BLaER1 (cell line): ENCODE measurements around the gene SLC6A3.

ENCODE experiments used
- H3K27ac ChIP-seq: shearing (Covaris generic); formaldehyde crosslinking; 2 replicates; pipeline ENCODE4 v1.8.1; 2022
- H3K27me3 ChIP-seq: shearing (Covaris generic); formaldehyde crosslinking; 2 replicates; pipeline ENCODE4 v1.8.1; 2022
- H3K36me3 ChIP-seq: shearing (Covaris generic); formaldehyde crosslinking; 2 replicates; pipeline ENCODE4 v1.8.1; 2022
- H3K4me1 ChIP-seq: shearing (Covaris generic); formaldehyde crosslinking; 2 replicates; pipeline ENCODE4 v1.8.1; 2022
- H3K4me2 ChIP-seq: shearing (Covaris generic); formaldehyde crosslinking; 2 replicates; pipeline ENCODE4 v1.8.1; 2022
- H3K4me3 ChIP-seq: shearing (Covaris generic); formaldehyde crosslinking; 2 replicates; pipeline ENCODE4 v1.8.1; 2022
- H3K9ac ChIP-seq: shearing (Covaris generic); formaldehyde crosslinking; 2 replicates; pipeline ENCODE4 v1.8.1; 2022
- H3K9me3 ChIP-seq: shearing (Covaris generic); formaldehyde crosslinking; 2 replicates; pipeline ENCODE4 v1.8.1; 2022
- H4K20me1 ChIP-seq: shearing (Covaris generic); formaldehyde crosslinking; 2 replicates; pipeline ENCODE4 v1.8.1; 2022
- Cebpa-rat ChIP-seq: shearing (Covaris generic); IDR thresholded peaks from 2 replicates; pipeline ENCODE4 v1.8.1; 2022

The SLC6A3 gene

GRCh38 chr5:1442222-1443145 lies 2.8 kb downstream of the SLC6A3 start:
- Histone ChIP-seq H3K4me3 (no peak overlapping the region), H3K27ac (no peak overlapping the region), H3K4me1 (peaks cover 31% of the 10 kb centered on the region), H3K9me3 (peaks cover 21% of the 10 kb centered on the region), H3K4me2 (peak overlapping the region; percentile 20; the same call in 1 of the 2 replicates), H3K36me3 (no peaks in the 10 kb centered on the region), H3K9ac (no peak overlapping the region), H3K27me3 (peaks cover 50% of the 10 kb centered on the region), H4K20me1 (no peaks in the 10 kb centered on the region)
- no peak for TF ChIP-seq Cebpa-rat

GRCh38 chr5:1441166-1441865 lies 3.9 kb downstream of the SLC6A3 start:
- no peaks in the 10 kb centered on the region for H3K36me3 ChIP-seq
- peaks cover 36% of the 10 kb centered on the region for H3K4me1 ChIP-seq
- no peak overlapping the region for H3K4me2 ChIP-seq
- H3K9me3 ChIP-seq = peaks cover 21% of the 10 kb centered on the region
- no peak for TF ChIP-seq Cebpa-rat
- H3K4me3 ChIP-seq = no peak overlapping the region
- H4K20me1 ChIP-seq = no peaks in the 10 kb centered on the region
- peaks cover 38% of the 10 kb centered on the region for H3K27me3 ChIP-seq
- no peak overlapping the region for H3K27ac ChIP-seq
- H3K9ac ChIP-seq = no peak overlapping the region

GRCh38 chr5:1440098-1440493 lies 5.1 kb downstream of the SLC6A3 start:
- Histone ChIP-seq H3K4me2 (no peak overlapping the region), H3K9me3 (peaks cover 8% of the 10 kb centered on the region), H3K27me3 (peaks cover 26% of the 10 kb centered on the region), H3K4me3 (no peak overlapping the region), H3K9ac (no peak overlapping the region), H4K20me1 (no peaks in the 10 kb centered on the region), H3K4me1 (peaks cover 39% of the 10 kb centered on the region), H3K27ac (no peak overlapping the region), H3K36me3 (no peaks in the 10 kb centered on the region)
- TF ChIP-seq Cebpa-rat = no peak

GRCh38 chr5:1439388-1440097 lies 5.7 kb downstream of the SLC6A3 start:
- no peak overlapping the region for H3K27ac ChIP-seq
- peaks cover 3% of the 10 kb centered on the region for H3K9me3 ChIP-seq
- H4K20me1 ChIP-seq = no peaks in the 10 kb centered on the region
- no peak for TF ChIP-seq Cebpa-rat
- no peak overlapping the region for H3K9ac ChIP-seq
- H3K4me3 ChIP-seq = no peak overlapping the region
- H3K36me3 ChIP-seq = no peaks in the 10 kb centered on the region
- no peak overlapping the region for H3K4me2 ChIP-seq
- H3K4me1 ChIP-seq = peaks cover 38% of the 10 kb centered on the region
- H3K27me3 ChIP-seq = peaks cover 21% of the 10 kb centered on the region

GRCh38 chr5:1438871-1439270 lies 6.4 kb downstream of the SLC6A3 start:
- Histone ChIP-seq H3K27me3 (peaks cover 14% of the 10 kb centered on the region), H4K20me1 (no peaks in the 10 kb centered on the region), H3K9ac (no peak overlapping the region), H3K4me1 (peaks cover 32% of the 10 kb centered on the region), H3K4me2 (no peak overlapping the region), H3K27ac (no peak overlapping the region), H3K4me3 (no peak overlapping the region), H3K36me3 (no peaks in the 10 kb centered on the region), H3K9me3 (peaks cover 5% of the 10 kb centered on the region)
- no peak for TF ChIP-seq Cebpa-rat

- Histone ChIP-seq H4K20me1 (no peaks in the 10 kb centered on the region), H3K27ac (no peak overlapping the region), H3K9me3 (peaks cover 13% of the 10 kb centered on the region), H3K4me3 (no peak overlapping the region), H3K27me3 (peaks cover 5% of the 10 kb centered on the region), H3K9ac (no peak overlapping the region), H3K36me3 (no peaks in the 10 kb centered on the region), H3K4me1 (peaks cover 23% of the 10 kb centered on the region), H3K4me2 (peak overlapping the region; percentile 66)
- no peak for TF ChIP-seq Cebpa-rat
Observed at GRCh38 chr5:1437876-1438559, 7.2 kb downstream of the SLC6A3 start.

- TF ChIP-seq Cebpa-rat = no peak
- Histone ChIP-seq H4K20me1 (no peaks in the 10 kb centered on the region), H3K9ac (no peak overlapping the region), H3K4me3 (no peak overlapping the region), H3K36me3 (no peaks in the 10 kb centered on the region), H3K27ac (no peak overlapping the region), H3K4me1 (peaks cover 21% of the 10 kb centered on the region), H3K4me2 (peak overlapping the region; percentile 66), H3K27me3 (no peaks in the 10 kb centered on the region), H3K9me3 (peaks cover 18% of the 10 kb centered on the region)
Observed at GRCh38 chr5:1437226-1437829, 7.9 kb downstream of the SLC6A3 start.

- TF ChIP-seq Cebpa-rat = no peak
- peaks cover 18% of the 10 kb centered on the region for H3K9me3 ChIP-seq
- no peaks in the 10 kb centered on the region for H4K20me1 ChIP-seq
- no peaks in the 10 kb centered on the region for H3K36me3 ChIP-seq
- peaks cover 21% of the 10 kb centered on the region for H3K4me1 ChIP-seq
- H3K4me2 ChIP-seq = peak overlapping the region; percentile 66; the same call in 1 of the 2 replicates
- H3K27ac ChIP-seq = no peak overlapping the region
- no peak overlapping the region for H3K4me3 ChIP-seq
- no peaks in the 10 kb centered on the region for H3K27me3 ChIP-seq
- H3K9ac ChIP-seq = no peak overlapping the region
Observed at GRCh38 chr5:1436681-1437080, 8.6 kb downstream of the SLC6A3 start.

- Histone ChIP-seq H4K20me1 (no peaks in the 10 kb centered on the region), H3K4me3 (no peak overlapping the region), H3K27ac (no peak overlapping the region), H3K36me3 (no peaks in the 10 kb centered on the region), H3K9me3 (peaks cover 18% of the 10 kb centered on the region), H3K27me3 (no peaks in the 10 kb centered on the region), H3K4me2 (no peak overlapping the region), H3K4me1 (peaks cover 21% of the 10 kb centered on the region), H3K9ac (no peak overlapping the region)
- TF ChIP-seq Cebpa-rat = no peak
Observed at GRCh38 chr5:1436036-1436435, 9.2 kb downstream of the SLC6A3 start.
